ENCODE results near the gene KIAA1217. TPM values are rescaled to one million over a fixed set of nuclear protein-coding genes. Genes with fewer than 3 reads are reported as not detected.

Gene KIAA1217
- polyA plus RNA-seq, 1 donor from 2014 or later: 0.22 TPM

DNA sequence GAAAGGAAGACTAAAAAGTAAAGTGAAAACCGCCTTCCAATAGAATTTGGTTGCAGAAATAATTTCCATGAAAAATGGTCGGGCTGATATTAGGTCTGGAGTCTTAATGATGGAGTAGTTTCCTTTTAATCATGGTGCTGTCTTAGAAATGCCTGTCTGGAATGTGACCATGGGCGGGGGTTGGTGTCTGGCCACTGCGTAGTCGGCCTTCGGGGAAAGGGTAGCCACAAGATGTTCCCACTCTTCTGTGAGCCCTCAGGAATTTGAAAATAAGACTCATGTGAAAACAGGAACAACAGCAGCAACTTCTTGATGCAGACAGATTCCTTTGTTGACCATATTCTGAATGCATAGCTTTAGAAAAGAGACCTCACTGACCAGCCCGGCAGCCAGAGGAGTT, 176.8 kb downstream of the KIAA1217 start:
- Histone ChIP-seq H3K27ac (ENCODE audit: low read length) (no peak overlapping the region), H4K20me1 (ENCODE audit: insufficient read depth) (no peaks in the 10 kb centered on the region), H3K4me3 (ENCODE audit: low read length) (no peak overlapping the region), H3K4me2 (ENCODE audit: low read length) (no peak overlapping the region), H3K79me2 (replicated peaks; ENCODE audit: insufficient read depth, low read length) (no peaks in the 10 kb centered on the region), H3K9ac (ENCODE audit: low read length) (no peak overlapping the region), H3K9me2 (ENCODE audit: insufficient read depth, low read length) (no peaks in the 10 kb centered on the region), H3F3A (ENCODE audit: insufficient read depth, low read length, poor library complexity, severe bottlenecking) (no peaks in the 10 kb centered on the region), H3K36me3 (ENCODE audit: insufficient read depth, low read length) (no peaks in the 10 kb centered on the region), H3K27me3 (ENCODE audit: insufficient read depth, low read depth, low read length) (no peaks in the 10 kb centered on the region), H2AFZ (ENCODE audit: low read depth, low read length) (no peak overlapping the region), H3K9me3 (ENCODE audit: low read length) (no peaks in the 10 kb centered on the region)
- TF ChIP-seq POLR2AphosphoS5 (IDR thresholded peaks at IDR 0.05) (no peak), EZH2 (IDR thresholded peaks at IDR 0.05; ENCODE audit: borderline replicate concordance, insufficient read depth, low read length, poor library complexity, severe bottlenecking) (no peak), RAD21 (conservative IDR thresholded peaks at IDR 0.05) (no peak), MXI1 (conservative IDR thresholded peaks at IDR 0.05; ENCODE audit: poor library complexity, severe bottlenecking) (no peak), SMC3 (conservative IDR thresholded peaks at IDR 0.05; ENCODE audit: poor library complexity) (no peak), EP300 (conservative IDR thresholded peaks at IDR 0.05; ENCODE audit: poor library complexity, severe bottlenecking) (no peak), TAF1 (IDR thresholded peaks at IDR 0.05; ENCODE audit: low read depth) (no peak)
- TF ChIP-seq, protein P1, sequence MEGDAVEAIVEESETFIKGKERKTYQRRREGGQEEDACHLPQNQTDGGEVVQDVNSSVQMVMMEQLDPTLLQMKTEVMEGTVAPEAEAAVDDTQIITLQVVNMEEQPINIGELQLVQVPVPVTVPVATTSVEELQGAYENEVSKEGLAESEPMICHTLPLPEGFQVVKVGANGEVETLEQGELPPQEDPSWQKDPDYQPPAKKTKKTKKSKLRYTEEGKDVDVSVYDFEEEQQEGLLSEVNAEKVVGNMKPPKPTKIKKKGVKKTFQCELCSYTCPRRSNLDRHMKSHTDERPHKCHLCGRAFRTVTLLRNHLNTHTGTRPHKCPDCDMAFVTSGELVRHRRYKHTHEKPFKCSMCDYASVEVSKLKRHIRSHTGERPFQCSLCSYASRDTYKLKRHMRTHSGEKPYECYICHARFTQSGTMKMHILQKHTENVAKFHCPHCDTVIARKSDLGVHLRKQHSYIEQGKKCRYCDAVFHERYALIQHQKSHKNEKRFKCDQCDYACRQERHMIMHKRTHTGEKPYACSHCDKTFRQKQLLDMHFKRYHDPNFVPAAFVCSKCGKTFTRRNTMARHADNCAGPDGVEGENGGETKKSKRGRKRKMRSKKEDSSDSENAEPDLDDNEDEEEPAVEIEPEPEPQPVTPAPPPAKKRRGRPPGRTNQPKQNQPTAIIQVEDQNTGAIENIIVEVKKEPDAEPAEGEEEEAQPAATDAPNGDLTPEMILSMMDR (IDR thresholded peaks at IDR 0.05; ENCODE audit: poor library complexity, severe bottlenecking): no peak
- TF ChIP-seq, protein P2, sequence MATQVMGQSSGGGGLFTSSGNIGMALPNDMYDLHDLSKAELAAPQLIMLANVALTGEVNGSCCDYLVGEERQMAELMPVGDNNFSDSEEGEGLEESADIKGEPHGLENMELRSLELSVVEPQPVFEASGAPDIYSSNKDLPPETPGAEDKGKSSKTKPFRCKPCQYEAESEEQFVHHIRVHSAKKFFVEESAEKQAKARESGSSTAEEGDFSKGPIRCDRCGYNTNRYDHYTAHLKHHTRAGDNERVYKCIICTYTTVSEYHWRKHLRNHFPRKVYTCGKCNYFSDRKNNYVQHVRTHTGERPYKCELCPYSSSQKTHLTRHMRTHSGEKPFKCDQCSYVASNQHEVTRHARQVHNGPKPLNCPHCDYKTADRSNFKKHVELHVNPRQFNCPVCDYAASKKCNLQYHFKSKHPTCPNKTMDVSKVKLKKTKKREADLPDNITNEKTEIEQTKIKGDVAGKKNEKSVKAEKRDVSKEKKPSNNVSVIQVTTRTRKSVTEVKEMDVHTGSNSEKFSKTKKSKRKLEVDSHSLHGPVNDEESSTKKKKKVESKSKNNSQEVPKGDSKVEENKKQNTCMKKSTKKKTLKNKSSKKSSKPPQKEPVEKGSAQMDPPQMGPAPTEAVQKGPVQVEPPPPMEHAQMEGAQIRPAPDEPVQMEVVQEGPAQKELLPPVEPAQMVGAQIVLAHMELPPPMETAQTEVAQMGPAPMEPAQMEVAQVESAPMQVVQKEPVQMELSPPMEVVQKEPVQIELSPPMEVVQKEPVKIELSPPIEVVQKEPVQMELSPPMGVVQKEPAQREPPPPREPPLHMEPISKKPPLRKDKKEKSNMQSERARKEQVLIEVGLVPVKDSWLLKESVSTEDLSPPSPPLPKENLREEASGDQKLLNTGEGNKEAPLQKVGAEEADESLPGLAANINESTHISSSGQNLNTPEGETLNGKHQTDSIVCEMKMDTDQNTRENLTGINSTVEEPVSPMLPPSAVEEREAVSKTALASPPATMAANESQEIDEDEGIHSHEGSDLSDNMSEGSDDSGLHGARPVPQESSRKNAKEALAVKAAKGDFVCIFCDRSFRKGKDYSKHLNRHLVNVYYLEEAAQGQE (IDR thresholded peaks at IDR 0.05; ENCODE audit: borderline replicate concordance): no peak

DNA sequence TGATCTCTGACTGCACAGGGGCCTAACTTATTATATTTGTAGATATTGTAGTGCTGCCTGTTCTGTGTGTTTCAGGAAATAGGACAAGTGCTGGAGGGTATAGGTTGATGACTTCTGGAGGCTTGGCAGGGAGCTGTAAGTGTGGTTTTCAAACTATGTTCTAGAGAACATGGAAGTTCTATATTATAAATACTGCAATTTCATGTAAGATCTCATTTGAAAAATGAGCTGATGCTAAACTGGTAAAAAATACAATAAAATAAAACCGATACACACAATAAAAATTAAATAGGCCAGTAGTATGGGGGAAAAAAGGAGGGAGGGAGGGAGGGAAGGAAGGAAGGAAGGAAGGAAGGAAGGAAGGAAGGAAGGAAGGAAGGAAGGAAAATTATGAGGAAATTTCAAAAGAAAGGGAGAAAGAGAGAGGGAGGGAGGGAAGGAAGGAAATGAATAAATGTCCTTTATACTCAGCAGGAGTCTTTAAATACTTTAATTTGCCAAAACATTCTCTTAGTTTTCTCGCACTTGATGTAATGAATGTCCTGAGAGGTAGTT, 181.3 kb downstream of the KIAA1217 start:
- Histone ChIP-seq H3K27ac (ENCODE audit: low read length) (no peak overlapping the region), H3K9me2 (ENCODE audit: insufficient read depth, low read length) (no peaks in the 10 kb centered on the region), H3K9ac (ENCODE audit: low read length) (no peak overlapping the region), H3K79me2 (replicated peaks; ENCODE audit: insufficient read depth, low read length) (no peaks in the 10 kb centered on the region), H3F3A (ENCODE audit: insufficient read depth, low read length, poor library complexity, severe bottlenecking) (no peaks in the 10 kb centered on the region), H2AFZ (ENCODE audit: low read depth, low read length) (no peak overlapping the region), H3K9me3 (ENCODE audit: low read length) (no peaks in the 10 kb centered on the region), H3K4me2 (ENCODE audit: low read length) (no peak overlapping the region), H3K4me3 (ENCODE audit: low read length) (no peak overlapping the region), H3K36me3 (ENCODE audit: insufficient read depth, low read length) (no peaks in the 10 kb centered on the region), H3K27me3 (ENCODE audit: insufficient read depth, low read depth, low read length) (no peaks in the 10 kb centered on the region), H4K20me1 (ENCODE audit: insufficient read depth) (no peaks in the 10 kb centered on the region)
- TF ChIP-seq, protein P2 (IDR thresholded peaks at IDR 0.05; ENCODE audit: borderline replicate concordance): no peak
- TF ChIP-seq RAD21 (conservative IDR thresholded peaks at IDR 0.05): no peak
- TF ChIP-seq, protein P1 (IDR thresholded peaks at IDR 0.05; ENCODE audit: poor library complexity, severe bottlenecking): no peak
- TF ChIP-seq EZH2 (IDR thresholded peaks at IDR 0.05; ENCODE audit: borderline replicate concordance, insufficient read depth, low read length, poor library complexity, severe bottlenecking): no peak
- TF ChIP-seq SMC3 (conservative IDR thresholded peaks at IDR 0.05; ENCODE audit: poor library complexity): no peak
- no peak for TF ChIP-seq TAF1 (IDR thresholded peaks at IDR 0.05; ENCODE audit: low read depth)
- TF ChIP-seq EP300 (conservative IDR thresholded peaks at IDR 0.05; ENCODE audit: poor library complexity, severe bottlenecking): no peak
